Measurements from ENCODE around the gene KLHL14.

- TF ChIP-seq POLR2AphosphoS5 (IDR thresholded peaks at IDR 0.05; ENCODE audit: insufficient read depth in 1 of 2, low read depth in 1 of 2) (no peak), CTCF (IDR thresholded peaks at IDR 0.05) (no peak)
Observed at GRCh38 chr18:32802591-32803451, 30.0 kb upstream of the KLHL14 start.
